Stimulated activated CD4-positive, alpha-beta T cell treated with anti-CD3 and anti-CD28 coated beads, TNF-alpha, amount 100 ng/mL, for 24 hours (primary cell): ENCODE results near the gene CCDC121.

ENCODE experiments used
- DNase-seq, 3 experiments: peaks; one replicate each; pipeline ENCODE4 v3.0.0-alpha.2; 2020; ENCODE audit warnings: low read depth in 3 of 3

Gene CCDC121

DNA sequence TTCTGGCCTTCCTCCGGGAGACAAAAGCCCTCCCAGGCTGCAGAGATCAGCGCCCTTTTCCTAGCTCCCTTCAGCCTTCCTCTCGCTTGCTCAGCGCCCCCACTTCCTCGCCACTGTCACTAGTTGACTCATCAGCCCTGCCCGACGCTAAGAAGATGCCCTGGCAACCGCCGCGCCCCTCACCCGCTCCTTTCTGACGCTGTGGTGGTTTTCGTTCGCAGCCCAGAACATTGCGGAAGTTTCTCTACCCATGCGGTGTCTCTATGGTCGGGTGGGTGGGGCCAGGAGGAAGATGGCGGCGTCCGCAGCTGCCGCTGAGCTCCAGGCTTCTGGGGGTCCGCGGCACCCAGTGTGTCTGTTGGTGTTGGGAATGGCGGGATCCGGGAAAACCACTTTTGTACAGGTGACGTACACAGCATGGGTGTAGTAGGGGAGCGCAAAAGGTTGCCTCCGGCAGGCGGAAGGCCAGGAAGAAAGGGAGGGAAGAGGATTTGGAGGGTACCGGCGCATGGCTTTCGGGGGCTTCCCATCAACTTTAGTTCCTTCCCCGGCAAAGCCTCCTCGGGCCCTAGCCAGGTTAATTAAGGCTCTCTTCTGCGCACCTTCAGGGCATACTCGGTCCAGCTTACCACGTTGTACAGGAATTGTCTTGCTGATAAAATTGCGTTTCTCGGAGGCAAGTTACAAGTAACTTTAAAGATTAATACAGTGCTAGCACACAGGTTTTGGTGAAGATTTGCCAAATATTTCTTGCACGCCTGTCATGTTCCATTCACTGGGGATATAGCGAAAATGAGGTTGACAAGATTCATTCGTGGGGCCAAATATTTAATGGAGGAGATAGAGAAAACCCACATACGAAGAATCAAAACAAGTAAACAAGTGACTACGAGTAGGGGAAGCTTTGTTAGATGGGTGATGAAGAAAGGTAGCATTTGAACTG is at the start of gene CCDC121, which contains the start of gene GPN1:
Gene CCDC121, minus strand, starts transcription at position 246 of the 943 bp plus-strand sequence. CDS start 1,213 bp downstream, outside the sequence.
Gene GPN1, plus strand, starts transcription at position 284 of the 943 bp plus-strand sequence. Its CDS starts 9 bp downstream, at position 293.
- peak; percentile 90 to 95 (median 91) for DNase-seq

DNA sequence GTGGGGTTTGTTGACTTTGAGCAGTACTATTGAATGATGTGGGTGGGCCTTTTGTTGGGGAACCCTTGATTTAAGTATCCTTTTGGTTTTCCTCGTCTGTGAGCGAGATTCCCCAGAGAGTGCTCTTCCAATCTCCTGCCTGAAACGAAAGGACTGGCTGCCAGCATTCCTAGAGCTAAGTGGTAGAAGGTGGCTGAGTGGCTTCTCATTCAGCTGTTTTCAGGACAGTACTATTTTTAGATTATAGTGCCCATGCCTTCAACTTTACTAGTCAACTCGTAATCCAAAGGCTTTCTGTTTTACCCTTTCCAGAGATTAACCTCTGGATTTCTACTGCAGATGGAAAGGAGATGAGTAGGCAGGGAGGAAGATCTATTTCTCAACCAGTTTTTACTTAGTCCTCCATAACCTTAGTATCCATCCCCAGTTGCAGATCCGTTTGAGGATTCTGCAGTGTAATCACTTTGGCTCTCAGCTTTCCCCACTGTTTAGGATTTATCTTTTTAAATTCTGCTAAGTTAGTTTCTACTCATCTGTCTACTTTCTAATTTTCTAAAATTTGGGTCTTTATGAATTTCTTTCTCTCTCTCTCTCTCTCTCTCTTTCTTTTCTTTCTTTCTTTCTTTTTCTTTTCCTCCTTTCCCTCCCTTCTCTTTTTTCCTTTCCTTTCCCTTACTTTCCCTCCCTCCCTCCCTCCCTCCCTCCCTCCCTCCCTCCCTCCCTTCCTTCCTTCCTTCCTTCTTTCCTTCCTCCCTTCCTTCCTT is 44.1 kb upstream of the CCDC121 start:
- no peak for DNase-seq

DNA sequence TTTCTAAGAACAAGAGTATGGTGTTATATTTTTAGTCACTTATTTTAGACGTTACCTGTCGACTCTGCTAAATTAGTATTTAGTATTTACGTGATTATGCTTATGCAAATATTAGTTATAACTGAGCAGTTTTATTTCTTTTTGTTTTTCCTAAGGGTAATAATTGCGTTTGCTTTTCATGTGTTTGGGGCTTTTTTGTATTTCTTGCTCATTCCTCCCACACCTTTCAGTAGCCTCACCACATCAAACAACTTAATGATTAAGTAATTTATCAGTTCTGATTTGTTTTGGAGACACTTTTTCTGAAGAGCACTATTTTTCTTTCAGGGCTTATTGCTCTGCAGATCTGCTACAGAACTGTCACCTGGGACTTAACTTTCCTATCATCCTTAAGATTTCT is 42.4 kb upstream of the CCDC121 start:
- DNase-seq: no peak

DNA sequence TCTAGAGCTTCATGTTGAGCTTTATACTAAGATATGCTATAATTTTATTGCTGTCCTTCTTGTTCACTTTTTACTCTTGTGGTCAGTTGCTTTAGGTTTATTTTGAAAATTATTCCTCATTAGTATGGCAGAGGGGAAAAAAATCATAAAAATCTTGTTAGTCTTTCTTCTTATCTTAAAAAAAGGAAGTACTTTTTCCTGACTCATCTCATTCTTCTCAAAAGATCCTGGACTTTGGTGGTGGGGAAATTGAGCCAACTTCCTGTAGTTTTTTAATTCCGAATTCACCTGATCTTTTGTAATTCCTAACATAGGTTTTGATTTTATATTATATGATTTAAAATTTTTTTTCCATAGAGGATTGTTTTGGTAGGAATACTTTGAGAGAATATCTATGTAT is 38.6 kb upstream of the CCDC121 start:
- no peak for DNase-seq

DNA sequence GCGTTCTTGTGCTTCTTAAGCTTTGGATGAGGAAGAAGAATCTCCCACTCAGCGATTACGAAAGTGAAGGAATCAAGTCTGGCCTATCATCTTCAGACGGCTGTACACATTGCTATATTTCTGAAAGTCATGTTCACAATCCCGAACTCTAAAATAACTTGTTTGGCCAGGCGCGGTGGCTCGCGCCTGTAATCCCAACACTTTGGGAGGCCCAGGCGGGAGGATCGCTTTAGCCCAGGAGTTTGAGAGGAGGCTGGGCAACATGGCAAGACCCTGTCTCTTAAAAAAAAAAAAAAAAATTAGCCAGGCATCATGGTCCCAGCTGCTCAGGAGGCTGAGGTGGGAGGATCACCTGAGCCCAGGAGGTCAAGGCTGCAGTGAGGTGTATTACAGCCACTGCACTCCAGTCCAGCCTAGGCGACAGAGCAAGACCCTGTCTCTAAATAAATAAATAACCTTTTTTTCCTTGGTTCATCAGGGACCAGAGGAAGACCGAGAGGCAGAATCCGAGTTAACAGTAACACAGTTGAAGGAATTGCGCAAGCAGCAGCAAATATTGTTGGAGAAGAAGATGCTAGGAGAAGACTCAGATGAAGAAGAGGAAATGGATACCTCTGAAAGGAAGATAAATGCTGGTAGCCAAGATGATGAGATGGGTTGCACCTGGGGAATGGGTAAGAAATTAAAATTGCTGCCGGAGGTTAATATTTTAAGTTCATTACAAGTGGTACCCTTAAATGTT is 36.0 kb upstream of the CCDC121 start:
- DNase-seq: no peak

GRCh38 chr2:27664154-27664574 is 35.4 kb upstream of the CCDC121 start:
- DNase-seq: no peak

GRCh38 chr2:27663285-27664153 is 34.7 kb upstream of the CCDC121 start, which contains the start of the genes SLC4A1AP and SUPT7L:
Gene SLC4A1AP, plus strand, starts transcription at chr2:27663889. Its CDS starts 26 bp downstream, at chr2:27663915.
Gene SUPT7L, minus strand, starts transcription at chr2:27663614. Its CDS starts 1,422 bp downstream, at chr2:27662192.
- peak; percentile 55 to 60 (median 60) for DNase-seq

- no peak for DNase-seq
These were observed 32.6 kb upstream of the CCDC121 start for GRCh38 chr2:27661371-27661770.

- DNase-seq: no peak
These were observed 26.5 kb upstream of the CCDC121 start for GRCh38 chr2:27655155-27655951.

DNA sequence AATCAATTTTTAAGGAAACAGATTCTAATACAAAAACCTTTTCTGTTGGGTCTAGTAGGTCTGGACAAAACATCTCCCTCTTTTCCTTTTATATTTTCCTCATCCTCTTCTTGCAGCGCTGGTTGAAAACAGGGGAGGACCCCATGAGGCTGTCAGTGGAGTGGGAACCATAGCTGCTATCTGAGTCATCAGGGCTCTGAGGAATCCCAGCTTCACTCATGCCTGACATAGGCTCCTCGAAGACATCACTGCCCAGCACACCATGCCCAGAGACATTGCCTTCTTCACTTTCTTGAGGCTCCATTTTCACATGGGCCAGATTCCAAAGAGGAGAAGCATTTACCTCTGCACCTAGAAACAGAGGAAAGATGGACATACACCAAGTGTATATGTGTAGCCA is 24.6 kb upstream of the CCDC121 start:
- no peak for DNase-seq

DNA sequence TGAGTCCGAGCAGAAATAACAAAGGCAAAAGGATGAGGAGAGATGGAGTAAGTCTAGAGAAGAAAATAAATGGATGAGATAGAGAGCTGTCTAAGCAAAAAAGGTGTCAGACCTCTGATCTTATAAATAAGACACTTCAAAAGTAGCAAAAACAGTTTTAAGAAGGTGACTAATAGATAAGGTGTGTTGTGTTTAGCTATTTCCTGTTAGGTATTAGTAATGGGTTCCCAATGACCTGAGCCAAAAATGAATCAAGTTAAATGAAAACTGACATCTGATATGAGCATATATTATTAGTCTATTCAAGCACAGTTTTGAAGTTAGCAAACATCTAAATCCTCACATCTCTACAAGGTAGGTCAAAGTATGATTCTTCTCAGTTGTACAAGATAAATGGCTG is 24.0 kb upstream of the CCDC121 start:
- no peak for DNase-seq

DNA sequence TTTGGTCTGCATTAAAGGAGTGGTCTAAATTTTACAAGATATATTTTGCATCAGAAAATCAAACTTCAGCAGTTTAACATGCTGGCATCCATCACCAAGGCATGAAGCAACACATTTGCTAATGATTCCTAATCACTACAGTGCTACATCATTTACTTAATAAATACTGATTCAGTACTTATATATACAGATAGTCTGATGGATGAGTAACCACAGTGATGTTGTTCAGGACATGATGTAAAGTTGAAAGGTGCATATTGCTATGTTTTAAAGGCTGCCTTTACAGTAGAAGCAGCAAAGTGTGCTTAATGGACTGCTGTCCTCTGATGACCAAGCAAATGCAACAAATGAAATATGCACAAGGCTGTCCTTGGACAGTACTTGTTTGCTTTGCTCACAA is 23.5 kb upstream of the CCDC121 start:
- DNase-seq: no peak

GRCh38 chr2:27651056-27651455 is 22.2 kb upstream of the CCDC121 start:
- DNase-seq: no peak

- DNase-seq: no peak
These were observed 18.9 kb upstream of the CCDC121 start for GRCh38 chr2:27647737-27648136.

- no peak for DNase-seq
These were observed 18.5 kb upstream of the CCDC121 start for GRCh38 chr2:27647289-27647688.

DNA sequence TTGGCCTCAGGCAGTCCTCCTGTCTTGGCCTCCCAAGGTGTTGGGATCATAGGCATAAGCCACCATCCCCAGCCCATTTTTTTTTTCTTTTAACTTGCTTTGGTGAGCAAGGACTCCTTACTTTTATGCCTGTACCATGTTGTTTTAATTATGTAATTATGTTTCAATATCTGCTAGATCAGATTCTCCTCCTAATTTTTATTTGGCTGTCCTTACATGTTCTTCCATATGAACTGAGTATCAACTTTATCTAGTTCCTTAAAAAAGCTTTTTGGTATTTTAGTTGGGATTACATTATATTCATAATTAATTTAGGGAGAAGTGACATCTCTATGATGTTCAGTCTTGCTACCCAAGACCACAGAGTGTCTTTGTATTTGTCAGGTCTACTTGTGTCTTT is 16.4 kb upstream of the CCDC121 start:
- no peak for DNase-seq

DNA sequence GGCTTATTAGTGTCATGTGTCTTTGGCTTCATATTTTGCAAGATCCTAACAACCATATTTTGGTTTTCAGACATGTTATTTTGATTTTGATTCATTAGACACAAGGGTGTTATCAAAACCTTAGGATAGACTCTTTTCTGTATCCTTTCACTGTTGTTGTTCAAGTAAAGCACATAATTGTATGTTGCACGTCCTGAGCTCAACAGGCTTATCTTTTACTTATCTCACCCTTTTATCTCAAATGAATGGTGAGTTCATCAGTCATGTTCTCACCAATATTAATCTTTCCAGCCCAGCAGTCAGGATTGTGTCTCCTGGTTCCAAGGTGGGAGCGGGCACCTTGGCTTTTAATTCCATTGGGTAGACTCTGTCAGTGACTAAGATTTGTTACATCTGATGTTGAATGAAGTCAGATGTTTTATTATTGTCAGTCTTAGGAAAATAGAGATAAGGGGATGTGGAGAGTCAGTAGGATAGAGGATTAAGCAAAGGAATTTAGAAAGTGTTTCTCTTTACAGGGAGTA is 12.0 kb upstream of the CCDC121 start:
- no peak for DNase-seq

- no peak for DNase-seq
These were observed 9.9 kb upstream of the CCDC121 start for GRCh38 chr2:27638709-27639108.

DNA sequence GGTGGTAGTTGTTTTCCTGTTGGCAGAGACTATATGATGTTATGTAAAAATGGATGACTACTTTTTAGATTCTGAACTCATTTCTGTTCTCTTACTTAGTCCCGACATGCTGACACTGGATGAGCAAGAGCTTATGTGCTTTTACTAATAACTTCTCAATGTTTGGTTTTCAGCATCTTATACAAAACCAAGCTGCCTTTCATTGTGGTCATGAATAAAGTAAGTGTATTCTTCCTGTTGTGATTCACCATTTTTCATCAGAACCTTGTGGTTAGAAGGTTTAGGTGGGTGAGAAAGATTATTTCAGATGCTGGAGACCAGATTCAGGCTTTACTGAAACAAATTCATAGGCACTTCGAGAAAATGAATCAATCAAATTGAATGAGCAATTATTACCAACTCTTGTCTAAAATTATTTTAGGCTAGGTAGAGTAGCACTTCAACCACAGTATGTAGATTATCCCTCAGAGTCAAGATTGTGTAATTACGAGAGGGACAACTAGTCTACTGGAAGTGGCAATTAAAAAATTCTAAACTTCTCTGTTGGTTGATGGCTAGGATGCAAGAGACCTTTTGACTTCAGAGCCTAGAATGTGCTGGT is 9.3 kb upstream of the CCDC121 start:
- no peak for DNase-seq
